SK-N-SH (cell line): ENCODE measurements around the gene MACROD2. TPM values are rescaled to one million over a fixed set of nuclear protein-coding genes. Genes with fewer than 3 reads are reported as not detected.

Experiments
- CTCF ChIA-PET: fragments of 300-600, 350-600 bp; formaldehyde crosslinking; extraction: SDS; loops from one replicate; lab custom pipeline; 2021; lab: Yijun Ruan, JAX
- POLR2A ChIA-PET: fragments of 350-600 bp; sonication (Branson Sonifier 250); formaldehyde crosslinking; extraction: SDS; loops from one replicate; lab custom pipeline; 2020; ENCODE audit warnings: antibody characterized with exemption, inconsistent platforms; lab: Yijun Ruan, JAX
- DNase-seq: peaks from one replicate; pipeline ENCODE4 v3.0.0; 2012
- H2AFZ ChIP-seq: fragments of 200-600 bp; sonication (generic); 2 replicates; pipeline ENCODE4 v1.8.1; 2016; ENCODE audit warnings: antibody characterized with exemption, mild to moderate bottlenecking, low read depth
- H3F3A ChIP-seq: fragments of 200-600 bp; sonication (generic); replicated peaks from 2 replicates; pipeline ENCODE3; 2016; ENCODE audit warnings: antibody characterized with exemption, mild to moderate bottlenecking; ENCODE audit not compliant: insufficient read depth
- H3K27ac ChIP-seq, 2 experiments: fragments of 200-500 bp in 1 of 2; fragments of 200-600 bp in 1 of 2; sonication (Bioruptor generic) in 1 of 2; sonication (generic), shearing (Covaris generic) in 1 of 2; 2 replicates each; pipeline versions ENCODE4 v1.5.1 to v1.6.1; 2014 to 2016; ENCODE audit warnings: low read depth in 2 of 2, inconsistent platforms in 1 of 2, low read length in 1 of 2, mild to moderate bottlenecking in 1 of 2, mixed read lengths in 1 of 2
- H3K27me3 ChIP-seq: fragments of 200-600 bp; sonication (generic), shearing (Covaris generic); 2 replicates; pipeline ENCODE4 v1.6.1; 2016; ENCODE audit warnings: mixed run types; ENCODE audit not compliant: insufficient read depth
- H3K36me3 ChIP-seq, 2 experiments: fragments of 200-500 bp in 1 of 2; fragments of 200-600 bp in 1 of 2; sonication (Bioruptor generic) in 1 of 2; sonication (generic) in 1 of 2; replicated peaks in 1 of 2; 2 replicates each; pipeline versions ENCODE3 to v1.5.1; 2014 to 2016; ENCODE audit warnings: low read length in 1 of 2, mild to moderate bottlenecking in 1 of 2; ENCODE audit not compliant: insufficient read depth in 2 of 2, control insufficient read depth in 1 of 2
- H3K4me1 ChIP-seq, 2 experiments: fragments of 200-500 bp in 1 of 2; fragments of 200-600 bp in 1 of 2; sonication (Bioruptor generic) in 1 of 2; sonication (generic), shearing (Covaris generic) in 1 of 2; 2 replicates each; pipeline versions ENCODE4 v1.5.1 to v1.6.1; 2014 to 2016; ENCODE audit warnings: low read depth in 1 of 2, low read length in 1 of 2, mixed run types in 1 of 2; ENCODE audit not compliant: insufficient read depth in 2 of 2, control insufficient read depth in 1 of 2
- H3K4me2 ChIP-seq: fragments of 200-600 bp; sonication (generic), shearing (Covaris generic); 2 replicates; pipeline ENCODE4 v1.6.1; 2017; ENCODE audit warnings: mixed run types
- H3K4me3 ChIP-seq, 2 experiments: fragments of 200-500 bp in 1 of 2; fragments of 200-600 bp in 1 of 2; sonication (Bioruptor generic) in 1 of 2; sonication (generic), shearing (Covaris generic) in 1 of 2; 2 replicates each; pipeline versions ENCODE4 v1.5.1 to v1.8.1; 2014 to 2016; ENCODE audit warnings: low read depth in 2 of 2, inconsistent platforms in 1 of 2, low read length in 1 of 2, mild to moderate bottlenecking in 1 of 2, mixed read lengths in 1 of 2, moderate library complexity in 1 of 2
- H3K79me2 ChIP-seq: fragments of 200-600 bp; sonication (generic); 2 replicates; pipeline ENCODE4 v1.8.1; 2017; ENCODE audit warnings: mild to moderate bottlenecking; ENCODE audit not compliant: insufficient read depth
- H3K9ac ChIP-seq: fragments of 200-600 bp; sonication (generic); 2 replicates; pipeline ENCODE4 v1.6.1; 2017; ENCODE audit warnings: mixed run types
- H3K9me2 ChIP-seq: fragments of 200-600 bp; sonication (generic); 2 replicates; pipeline ENCODE4 v1.6.1; 2017; ENCODE audit warnings: mixed run types
- H3K9me3 ChIP-seq: fragments of 200-600 bp; sonication (generic); 2 replicates; pipeline ENCODE4 v1.6.1; 2017; ENCODE audit warnings: mixed run types, mild to moderate bottlenecking, moderate library complexity
- H4K20me1 ChIP-seq: fragments of 200-600 bp; sonication (generic); 2 replicates; pipeline ENCODE4 v1.6.1; 2017; ENCODE audit warnings: mild to moderate bottlenecking, mixed run types; ENCODE audit not compliant: insufficient read depth
- POLR2AphosphoS5 ChIP-seq: IDR thresholded peaks from 2 replicates; pipeline ENCODE4 v1.6.1; 2012; ENCODE audit warnings: low read depth, low read length
- REST ChIP-seq: IDR thresholded peaks from 2 replicates; pipeline ENCODE4 v1.6.1; 2012; ENCODE audit warnings: mild to moderate bottlenecking, low read depth, low read length, moderate library complexity
- RFX5 ChIP-seq: IDR thresholded peaks from 2 replicates; pipeline ENCODE4 v1.6.1; 2012; ENCODE audit warnings: mild to moderate bottlenecking, improper control_type of control experiment, low read length
- TCF12 ChIP-seq: IDR thresholded peaks from 2 replicates; pipeline ENCODE4 v1.4.0; 2012
- ZBTB33 ChIP-seq: IDR thresholded peaks from 2 replicates; pipeline ENCODE4 v1.4.0; 2012; ENCODE audit warnings: low read depth, borderline replicate concordance
- WGBS: methylation state at CpG from one replicate; pipeline ENCODE4 v1.1.6; 2017; ENCODE audit warnings: low lambda C conversion rate; 5-methylcytosine and 5-hydroxymethylcytosine counted together
- polyA plus RNA-seq, 3 experiments: library from polyadenylated mRNA; depleted of rRNA; stranded (reverse); fragments of >200 nt; gene quantifications; 2 replicates each; pipeline ENCODE4 v1.2.3, GENCODE V29; 2012
- TF ChIP-seq, protein P1 (sequence below): fragments of 200-600 bp; sonication (generic); IDR thresholded peaks from 2 replicates; pipeline ENCODE4 v1.6.1; 2017; ENCODE audit warnings: antibody characterized with exemption, mild to moderate bottlenecking, moderate library complexity
- TF ChIP-seq, protein P2 (sequence below): IDR thresholded peaks from 2 replicates; pipeline ENCODE4 v1.4.0; 2012; ENCODE audit warnings: low read depth, borderline replicate concordance
- TF ChIP-seq, protein P3 (sequence below): IDR thresholded peaks from 2 replicates; pipeline ENCODE4 v1.4.0; 2012; ENCODE audit warnings: low read depth

Gene MACROD2
- polyA plus RNA-seq, 1 of the 3 experiments (the other 2 are of a cell fraction): 0.33 TPM

DNA sequence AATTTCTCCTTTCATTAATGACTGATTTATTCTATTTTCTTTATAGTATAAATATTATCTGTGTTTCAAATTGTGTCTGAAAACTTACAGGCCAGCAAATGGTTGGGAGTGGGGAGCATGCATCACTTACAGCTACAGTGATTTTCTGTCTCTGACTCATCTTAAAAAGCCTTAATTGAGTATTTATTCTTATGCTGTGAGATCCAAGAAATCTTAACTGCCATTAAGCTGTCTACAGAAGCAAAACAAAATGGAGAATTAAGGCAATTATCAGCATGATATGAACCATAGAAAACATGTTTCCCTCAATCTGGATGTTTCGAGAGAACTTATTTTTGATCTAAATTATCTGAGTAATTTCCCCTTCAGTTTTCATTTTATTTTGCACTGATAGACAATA lies 1746.8 kb downstream of the MACROD2 start:
- WGBS: 36% methylated on average over 1 of the region's 1 CpG
- POLR2A ChIA-PET: no interaction called here

More for the DNA sequence above, 1746.8 kb downstream of the MACROD2 start:
- no peak overlapping the region for H3K27ac ChIP-seq
- TF ChIP-seq RFX5: no peak
- TF ChIP-seq, protein P1, sequence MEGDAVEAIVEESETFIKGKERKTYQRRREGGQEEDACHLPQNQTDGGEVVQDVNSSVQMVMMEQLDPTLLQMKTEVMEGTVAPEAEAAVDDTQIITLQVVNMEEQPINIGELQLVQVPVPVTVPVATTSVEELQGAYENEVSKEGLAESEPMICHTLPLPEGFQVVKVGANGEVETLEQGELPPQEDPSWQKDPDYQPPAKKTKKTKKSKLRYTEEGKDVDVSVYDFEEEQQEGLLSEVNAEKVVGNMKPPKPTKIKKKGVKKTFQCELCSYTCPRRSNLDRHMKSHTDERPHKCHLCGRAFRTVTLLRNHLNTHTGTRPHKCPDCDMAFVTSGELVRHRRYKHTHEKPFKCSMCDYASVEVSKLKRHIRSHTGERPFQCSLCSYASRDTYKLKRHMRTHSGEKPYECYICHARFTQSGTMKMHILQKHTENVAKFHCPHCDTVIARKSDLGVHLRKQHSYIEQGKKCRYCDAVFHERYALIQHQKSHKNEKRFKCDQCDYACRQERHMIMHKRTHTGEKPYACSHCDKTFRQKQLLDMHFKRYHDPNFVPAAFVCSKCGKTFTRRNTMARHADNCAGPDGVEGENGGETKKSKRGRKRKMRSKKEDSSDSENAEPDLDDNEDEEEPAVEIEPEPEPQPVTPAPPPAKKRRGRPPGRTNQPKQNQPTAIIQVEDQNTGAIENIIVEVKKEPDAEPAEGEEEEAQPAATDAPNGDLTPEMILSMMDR: no peak
- TF ChIP-seq REST: no peak
- TF ChIP-seq, protein P2, sequence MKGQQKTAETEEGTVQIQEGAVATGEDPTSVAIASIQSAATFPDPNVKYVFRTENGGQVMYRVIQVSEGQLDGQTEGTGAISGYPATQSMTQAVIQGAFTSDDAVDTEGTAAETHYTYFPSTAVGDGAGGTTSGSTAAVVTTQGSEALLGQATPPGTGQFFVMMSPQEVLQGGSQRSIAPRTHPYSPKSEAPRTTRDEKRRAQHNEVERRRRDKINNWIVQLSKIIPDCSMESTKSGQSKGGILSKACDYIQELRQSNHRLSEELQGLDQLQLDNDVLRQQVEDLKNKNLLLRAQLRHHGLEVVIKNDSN: no peak
- no peak for TF ChIP-seq ZBTB33
- TF ChIP-seq POLR2AphosphoS5: no peak
- TF ChIP-seq, protein P3, sequence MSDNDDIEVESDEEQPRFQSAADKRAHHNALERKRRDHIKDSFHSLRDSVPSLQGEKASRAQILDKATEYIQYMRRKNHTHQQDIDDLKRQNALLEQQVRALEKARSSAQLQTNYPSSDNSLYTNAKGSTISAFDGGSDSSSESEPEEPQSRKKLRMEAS: no peak
- TF ChIP-seq TCF12: no peak
- H3K79me2 ChIP-seq: no peaks in the 10 kb centered on the region
- no peak overlapping the region for H3K4me3 ChIP-seq
- H3K27me3 ChIP-seq: no peaks in the 10 kb centered on the region
- H3K4me1 ChIP-seq: no peaks in the 10 kb centered on the region
- CTCF ChIA-PET: no interaction called here
- no peaks in the 10 kb centered on the region for H3K9me2 ChIP-seq
- DNase-seq: no peak
- H3K4me2 ChIP-seq: no peak overlapping the region
- H3K9me3 ChIP-seq: no peaks in the 10 kb centered on the region
- H3K9ac ChIP-seq: no peak overlapping the region
- no peaks in the 10 kb centered on the region for H3K36me3 ChIP-seq
- no peak overlapping the region for H2AFZ ChIP-seq
- H3F3A ChIP-seq: no peaks in the 10 kb centered on the region
- H4K20me1 ChIP-seq: no peaks in the 10 kb centered on the region
